Uterus (tissue), 4 donors: ENCODE results near the gene TMEM253. TPM values are rescaled to one million over a fixed set of nuclear protein-coding genes. Genes with fewer than 3 reads are reported as not detected.

ENCODE experiments used
- DNase-seq, 2 donors: peaks; one replicate each; pipeline ENCODE4 v3.0.0-alpha.2; 2019 to 2020
- H3K27ac ChIP-seq, 2 donors: fragments of 200-600 bp; sonication (generic); 1 replicate in 1 of 2; 2 replicates in 1 of 2; pipeline ENCODE4 v1.5.1; 2016 to 2018
- H3K27me3 ChIP-seq, 2 donors: fragments of 200-600 bp; sonication (generic); one replicate each; pipeline ENCODE4 v1.5.1; 2018 to 2019; ENCODE audit warnings: control low read depth in 1 of 2
- H3K36me3 ChIP-seq, 2 donors: fragments of 200-600 bp; sonication (generic); one replicate each; pipeline ENCODE4 v1.5.1; 2019; ENCODE audit warnings: control low read depth in 1 of 2
- H3K4me1 ChIP-seq, 2 donors: fragments of 200-600 bp; sonication (generic); one replicate each; pipeline ENCODE4 v1.5.1; 2018 to 2019; ENCODE audit warnings: control low read depth in 1 of 2
- H3K4me3 ChIP-seq, 2 donors: fragments of 200-600 bp; sonication (generic); 1 replicate in 1 of 2; 2 replicates in 1 of 2; pipeline ENCODE4 v1.5.1; 2018 to 2019; ENCODE audit warnings: mild to moderate bottlenecking in 1 of 2
- H3K9me3 ChIP-seq, 2 donors: fragments of 200-600 bp; sonication (generic); one replicate each; pipeline ENCODE4 v1.5.1; 2019; ENCODE audit warnings: control low read depth in 1 of 2
- POLR2A ChIP-seq, 2 donors: fragments of 450-650 bp; IDR thresholded peaks; one replicate each; pipeline ENCODE4 v1.6.1; 2016; ENCODE audit warnings: antibody characterized with exemption in 2 of 2, mild to moderate bottlenecking in 1 of 2, moderate library complexity in 1 of 2
- intact Hi-C: fragments of 100-400 bp; cut with DNase I; formaldehyde crosslinking; loops from one replicate; pipeline ENCODE4 v1.15.1; 2023; ENCODE audit warnings: low total_unique reads
- total RNA-seq, 4 donors: library from RNA; depleted of rRNA in 3 of 4; stranded (reverse); fragments of >200 nt in 3 of 4; gene quantifications; one replicate each; pipeline versions ENCODE4 v1.1.0 to v1.2.4, GENCODE V29; 2014 to 2023
- TF ChIP-seq, protein P1 (sequence below), 4 experiments: fragments of 200-600 bp in 2 of 4; fragments of 450-650 bp in 2 of 4; sonication (generic) in 2 of 4; IDR thresholded peaks; one replicate each; pipeline ENCODE4 v1.5.1; 2016 to 2019; ENCODE audit warnings: antibody characterized with exemption in 4 of 4, mild to moderate bottlenecking in 2 of 4, moderate library complexity in 1 of 4
- donor health status: DM: yes; HTN: yes; CAD: no.

Gene TMEM253
- total RNA-seq, 4 donors from 2014 or later = 0.85 TPM; not detected in 3

GRCh38 chr14:21071225-21072030 is 29.4 kb upstream of the TMEM253 start:
- TF ChIP-seq, protein P1, sequence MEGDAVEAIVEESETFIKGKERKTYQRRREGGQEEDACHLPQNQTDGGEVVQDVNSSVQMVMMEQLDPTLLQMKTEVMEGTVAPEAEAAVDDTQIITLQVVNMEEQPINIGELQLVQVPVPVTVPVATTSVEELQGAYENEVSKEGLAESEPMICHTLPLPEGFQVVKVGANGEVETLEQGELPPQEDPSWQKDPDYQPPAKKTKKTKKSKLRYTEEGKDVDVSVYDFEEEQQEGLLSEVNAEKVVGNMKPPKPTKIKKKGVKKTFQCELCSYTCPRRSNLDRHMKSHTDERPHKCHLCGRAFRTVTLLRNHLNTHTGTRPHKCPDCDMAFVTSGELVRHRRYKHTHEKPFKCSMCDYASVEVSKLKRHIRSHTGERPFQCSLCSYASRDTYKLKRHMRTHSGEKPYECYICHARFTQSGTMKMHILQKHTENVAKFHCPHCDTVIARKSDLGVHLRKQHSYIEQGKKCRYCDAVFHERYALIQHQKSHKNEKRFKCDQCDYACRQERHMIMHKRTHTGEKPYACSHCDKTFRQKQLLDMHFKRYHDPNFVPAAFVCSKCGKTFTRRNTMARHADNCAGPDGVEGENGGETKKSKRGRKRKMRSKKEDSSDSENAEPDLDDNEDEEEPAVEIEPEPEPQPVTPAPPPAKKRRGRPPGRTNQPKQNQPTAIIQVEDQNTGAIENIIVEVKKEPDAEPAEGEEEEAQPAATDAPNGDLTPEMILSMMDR (IDR thresholded peaks at IDR 0.05) = no peak
- TF ChIP-seq POLR2A (IDR thresholded peaks at IDR 0.05) = peak in 1 of 2 donors; percentile 48
- peak; percentile 88 to 90 for DNase-seq
- intact Hi-C loops = no loop called here

GRCh38 chr14:21072031-21072473 is 28.8 kb upstream of the TMEM253 start:
- TF ChIP-seq, protein P1 (IDR thresholded peaks at IDR 0.05) = peak in 1 of 4 experiments; percentile 14
- TF ChIP-seq POLR2A (IDR thresholded peaks at IDR 0.05) = no peak
- Histone ChIP-seq H3K27ac (peak overlapping the region; percentile 95), H3K27me3 (no peaks in the 10 kb centered on the region), H3K9me3 (no peaks in the 10 kb centered on the region), H3K4me1 (no peaks in the 10 kb centered on the region), H3K36me3 (no peaks in the 10 kb centered on the region), H3K4me3 (peak overlapping the region; percentile 59 to 63)
- intact Hi-C loops = no loop called here
- no peak for DNase-seq

More at GRCh38 chr14:21071225-21072030, 29.4 kb upstream of the TMEM253 start:
- Histone ChIP-seq H3K36me3 (no peaks in the 10 kb centered on the region), H3K27ac (peak overlapping the region; percentile 95), H3K4me1 (no peaks in the 10 kb centered on the region), H3K27me3 (no peaks in the 10 kb centered on the region), H3K4me3 (peak overlapping the region; percentile 59 to 63), H3K9me3 (no peaks in the 10 kb centered on the region)

GRCh38 chr14:21072781-21073339 is 28.0 kb upstream of the TMEM253 start:
- no peaks in the 10 kb centered on the region for H3K27me3 ChIP-seq
- TF ChIP-seq POLR2A (IDR thresholded peaks at IDR 0.05) = no peak
- TF ChIP-seq, protein P1 (IDR thresholded peaks at IDR 0.05) = no peak
- no peaks in the 10 kb centered on the region for H3K9me3 ChIP-seq
- H3K4me3 ChIP-seq = no peak overlapping the region
- H3K36me3 ChIP-seq = no peaks in the 10 kb centered on the region
- peak overlapping the region; percentile 95 for H3K27ac ChIP-seq
- intact Hi-C loops = no loop called here
- H3K4me1 ChIP-seq = no peaks in the 10 kb centered on the region
- DNase-seq = no peak

- no peaks in the 10 kb centered on the region for H3K27me3 ChIP-seq
- H3K27ac ChIP-seq = peak overlapping the region in 1 of 2 donors; percentile 19
- intact Hi-C loops = no loop called here
- no peaks in the 10 kb centered on the region for H3K36me3 ChIP-seq
- H3K9me3 ChIP-seq = no peaks in the 10 kb centered on the region
- TF ChIP-seq, protein P1 (IDR thresholded peaks at IDR 0.05) = no peak
- no peak for TF ChIP-seq POLR2A (IDR thresholded peaks at IDR 0.05)
- no peak overlapping the region for H3K4me3 ChIP-seq
- H3K4me1 ChIP-seq = no peaks in the 10 kb centered on the region
- no peak for DNase-seq
Measured at GRCh38 chr14:21073921-21074320, 26.9 kb upstream of the TMEM253 start.
